Activated CD4-positive, CD25-positive, alpha-beta regulatory T cell treated with anti-CD3 and anti-CD28 coated beads, Interleukin-2, amount 50 U/mL, for 24 hours (primary cell): Measurements from ENCODE around the gene FGGY.
"Not testable (repeated sequence)": the region's sequence is repeated elsewhere in the genome, so short reads cannot be mapped to it uniquely, and the experiment has no call there.

ENCODE experiments used
- ATAC-seq, 2 donors: fragments of 150-1000 bp; cut with Tn5 transposase; one replicate each; pipeline ENCODE4 v1.10.0; 2021; ENCODE audit warnings: mild to moderate bottlenecking in 1 of 2, moderate library complexity in 1 of 2

Gene FGGY

GRCh38 chr1:59554752-59555151, 257.9 kb downstream of the FGGY start:
- ATAC-seq, result no peak

DNA sequence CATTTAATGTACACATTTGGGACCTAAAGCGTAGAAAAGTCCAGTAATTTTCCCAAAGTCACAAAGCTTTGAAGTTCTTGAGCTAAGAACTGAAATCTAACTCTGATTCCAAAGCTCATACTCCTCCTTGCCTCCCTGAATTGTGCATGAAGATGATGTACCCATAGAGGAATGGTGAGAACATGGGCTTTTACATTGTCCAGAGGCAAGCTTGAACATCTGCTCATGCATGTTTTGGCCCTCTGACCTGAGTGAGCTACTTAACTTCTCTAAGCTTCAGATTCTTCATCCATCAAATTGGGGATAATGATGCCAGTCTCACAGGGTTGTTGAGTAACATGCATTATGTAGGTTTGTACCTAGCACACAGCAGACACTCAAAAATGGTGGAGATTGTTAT, 259.5 kb downstream of the FGGY start:
- no peak for ATAC-seq

DNA sequence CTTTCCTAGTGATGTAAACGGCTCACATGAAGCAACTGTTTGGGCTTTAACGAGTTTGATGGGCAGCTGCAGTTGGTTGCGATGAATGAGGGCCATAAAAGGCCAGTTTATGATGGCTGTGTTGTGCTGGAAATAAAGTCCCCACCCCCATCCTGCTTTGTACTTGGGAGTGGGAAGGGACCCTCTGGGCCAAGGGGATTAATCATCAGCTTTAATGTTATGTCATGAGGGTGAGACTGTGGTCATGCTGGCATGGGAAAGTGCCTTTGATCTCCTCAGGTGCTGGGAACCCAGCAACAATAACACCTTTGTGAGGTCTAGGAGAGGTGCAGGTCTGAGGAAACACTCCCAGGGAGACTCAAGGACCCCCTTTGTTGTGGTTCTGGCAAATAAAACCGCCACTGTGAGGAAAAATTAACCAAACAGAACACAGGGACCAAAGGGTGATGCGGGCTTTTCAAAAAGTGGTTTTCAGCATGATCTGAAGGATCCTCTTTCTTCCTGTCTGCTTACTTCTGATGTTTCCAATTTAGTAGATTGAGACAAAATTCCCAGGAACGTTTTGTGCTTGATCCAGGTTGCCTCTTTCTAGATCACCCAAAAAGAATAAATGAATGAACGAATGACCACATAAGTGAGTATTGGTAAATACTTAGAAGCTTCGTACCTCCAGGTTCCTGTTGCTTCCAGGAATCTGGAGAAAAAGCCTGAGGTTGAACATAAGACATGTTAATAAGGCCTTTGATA, 260.1 kb downstream of the FGGY start:
- no peak for ATAC-seq

GRCh38 chr1:59557549-59557885, 260.6 kb downstream of the FGGY start:
- ATAC-seq, result no peak

GRCh38 chr1:59558580-59558979, 261.7 kb downstream of the FGGY start:
- not testable (repeated sequence) for ATAC-seq

DNA sequence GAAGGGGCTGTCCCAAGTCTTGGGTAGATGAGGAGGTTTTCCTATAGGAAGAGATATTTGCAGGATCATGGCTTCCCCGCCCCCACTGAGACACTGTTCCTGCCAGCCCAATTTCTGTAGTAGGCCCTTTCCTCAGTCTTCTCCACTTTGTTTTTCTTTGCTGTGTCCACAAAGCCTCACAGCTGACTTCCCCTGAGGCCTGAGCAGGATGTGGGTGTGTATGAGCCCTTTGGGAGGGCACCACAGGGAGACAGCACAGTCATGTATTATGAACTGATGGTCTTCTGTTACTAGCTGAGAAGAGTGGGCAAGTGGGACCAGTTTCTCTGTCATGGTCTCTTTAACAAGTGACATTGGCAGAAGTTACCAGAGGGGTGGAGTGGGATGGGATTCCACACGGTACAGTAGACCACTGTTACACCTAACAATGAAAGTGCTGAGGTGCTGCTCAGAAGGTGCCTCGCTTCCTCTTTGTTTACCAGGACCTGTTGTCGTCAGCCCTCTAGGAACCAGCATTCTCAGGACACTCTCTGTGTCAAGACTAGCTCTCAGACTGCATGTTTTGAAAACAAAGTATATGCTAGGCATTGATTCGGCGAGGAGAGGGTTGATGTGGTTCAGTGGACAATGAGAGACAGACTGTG, 264.0 kb downstream of the FGGY start:
- ATAC-seq, result no peak

DNA sequence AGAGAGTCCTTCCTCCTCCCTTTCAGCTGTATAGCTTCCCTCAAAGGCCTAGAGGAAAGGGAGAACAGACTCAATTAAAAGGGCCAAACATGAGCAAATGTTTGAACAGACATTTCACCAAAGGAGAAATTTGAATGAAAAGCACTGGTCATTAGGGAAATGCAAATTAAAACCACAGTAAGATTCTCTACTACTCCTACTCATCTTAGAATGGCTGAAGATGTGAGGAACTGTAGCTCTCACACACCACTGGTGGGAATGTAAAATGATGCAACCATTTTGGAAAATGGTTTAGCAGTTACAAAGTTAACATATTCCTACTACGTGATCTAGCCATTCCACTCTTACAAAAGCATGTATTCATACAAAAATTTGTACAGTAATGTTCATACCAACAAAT, 264.9 kb downstream of the FGGY start:
- ATAC-seq, result no peak

GRCh38 chr1:59564192-59564891, 267.4 kb downstream of the FGGY start:
- ATAC-seq, result no peak

GRCh38 chr1:59565611-59566410, 268.9 kb downstream of the FGGY start:
- no peak for ATAC-seq

DNA sequence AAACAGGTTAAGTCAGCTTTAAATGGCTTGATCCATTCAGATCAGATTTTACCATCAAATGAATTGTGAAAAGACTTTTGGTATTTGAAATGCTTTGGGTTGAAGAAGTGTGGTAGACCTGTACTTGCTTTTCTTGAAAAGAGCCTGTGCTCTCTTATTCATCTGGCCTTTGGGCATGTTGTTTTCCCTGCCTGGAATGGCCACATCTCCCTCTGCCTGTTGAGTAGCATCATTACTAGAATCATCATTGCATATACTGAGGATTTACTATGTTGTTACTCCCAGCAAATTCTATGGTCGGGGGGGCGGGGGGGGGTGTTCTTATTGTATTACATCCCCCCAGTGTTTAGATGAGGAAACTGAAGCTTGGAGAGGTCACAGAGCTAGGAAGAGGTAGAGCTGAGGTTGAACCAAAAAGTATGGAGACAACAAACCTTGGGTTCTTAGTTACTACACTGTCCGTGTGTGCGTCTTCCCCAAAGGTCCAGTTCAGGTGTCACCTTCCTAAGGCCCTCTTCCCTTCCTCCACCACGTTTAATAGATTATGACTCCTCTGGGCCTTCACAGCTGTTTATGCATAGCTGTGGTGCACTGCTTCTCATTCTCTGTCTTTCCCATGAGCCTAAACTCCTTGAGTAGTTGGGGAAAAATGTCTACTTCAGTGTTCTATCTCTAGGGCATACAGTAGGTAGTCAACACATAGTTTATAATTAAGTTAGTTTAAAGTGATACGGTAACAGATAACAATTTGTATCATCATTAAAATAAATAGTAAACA, 271.5 kb downstream of the FGGY start:
- no peak for ATAC-seq

- no peak for ATAC-seq
Measured at GRCh38 chr1:59569198-59569597, 272.3 kb downstream of the FGGY start.

DNA sequence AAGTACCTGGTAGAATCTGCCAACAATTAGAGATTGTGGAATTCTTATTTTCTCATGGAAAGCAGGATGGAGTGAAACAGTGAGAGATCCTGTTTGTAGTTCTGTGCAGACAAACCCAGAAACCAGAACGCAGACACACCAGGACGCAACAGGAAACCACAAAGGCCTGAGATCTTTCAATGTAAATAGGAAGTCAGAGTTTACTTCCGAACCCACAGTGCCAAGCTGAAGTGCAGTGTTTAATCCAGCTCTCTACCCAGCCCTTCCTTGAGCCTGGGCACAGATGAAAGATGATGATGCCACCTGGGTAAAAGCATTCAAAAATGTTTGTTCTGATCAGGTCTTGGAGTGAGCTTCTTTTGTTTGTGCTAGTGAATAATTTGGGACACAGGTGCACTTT, 273.6 kb downstream of the FGGY start:
- ATAC-seq, result peak in 1 of 2 donors; percentile 43

DNA sequence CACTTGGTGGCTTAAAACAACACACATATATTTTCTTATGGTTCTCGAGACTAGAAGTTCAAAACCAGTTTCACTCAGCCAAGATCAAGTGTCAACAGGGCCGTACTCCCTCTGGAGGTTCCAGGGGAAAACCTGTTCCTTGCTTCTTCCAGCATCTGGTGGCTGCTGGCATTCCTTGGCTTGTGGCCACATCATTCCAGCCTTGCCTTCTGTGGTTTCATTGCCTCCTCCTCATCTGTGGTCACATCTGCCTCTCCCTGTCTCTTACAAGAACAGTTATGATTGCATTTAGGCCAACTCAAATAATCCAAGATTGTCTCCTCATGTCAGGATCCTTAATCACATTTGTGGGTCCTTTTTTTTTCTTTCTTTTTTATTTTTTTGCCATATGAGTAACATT, 277.2 kb downstream of the FGGY start:
- no peak for ATAC-seq

GRCh38 chr1:59577774-59578173, 280.9 kb downstream of the FGGY start:
- ATAC-seq, result no peak

- no peak for ATAC-seq
Measured at GRCh38 chr1:59579222-59579621, 282.3 kb downstream of the FGGY start.

DNA sequence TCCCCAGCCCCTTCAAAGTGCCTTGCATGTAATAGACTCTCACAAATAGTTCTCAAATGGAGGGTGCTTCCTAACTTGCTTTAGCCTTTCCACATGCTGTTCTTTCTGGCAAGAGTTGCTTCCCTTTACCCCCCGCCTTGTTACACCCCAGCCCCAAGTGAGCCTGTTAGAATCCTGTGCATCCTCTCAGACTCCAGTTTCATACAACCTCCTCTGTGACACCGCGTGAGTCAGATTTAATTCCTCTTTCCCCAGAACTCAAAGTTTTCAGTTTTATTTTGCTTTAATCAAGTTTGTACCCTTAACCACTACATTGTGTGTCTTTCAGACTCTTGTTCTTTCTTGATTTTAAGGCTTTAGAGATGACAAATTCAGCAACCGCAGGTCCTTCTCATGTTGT, 283.4 kb downstream of the FGGY start:
- no peak for ATAC-seq

DNA sequence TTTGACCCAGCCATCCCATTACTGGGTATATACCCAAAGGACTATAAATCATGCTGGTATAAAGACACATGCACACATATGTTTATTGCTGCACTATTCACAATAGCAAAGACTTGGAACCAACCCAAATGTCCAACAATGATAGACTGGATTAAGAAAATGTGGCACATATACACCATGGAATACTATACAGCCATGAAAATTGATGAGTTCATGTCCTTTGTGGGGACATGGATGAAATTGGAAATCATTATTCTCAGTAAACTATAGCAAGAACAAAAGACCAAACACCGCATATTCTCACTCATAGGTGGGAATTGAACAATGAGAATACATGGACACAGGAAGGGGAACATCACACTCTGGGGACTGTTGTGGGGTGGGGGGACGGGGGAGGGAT, 295.5 kb downstream of the FGGY start:
- ATAC-seq, result not testable (repeated sequence)

- no peak for ATAC-seq
Measured at GRCh38 chr1:59592924-59593323, 296.0 kb downstream of the FGGY start.

DNA sequence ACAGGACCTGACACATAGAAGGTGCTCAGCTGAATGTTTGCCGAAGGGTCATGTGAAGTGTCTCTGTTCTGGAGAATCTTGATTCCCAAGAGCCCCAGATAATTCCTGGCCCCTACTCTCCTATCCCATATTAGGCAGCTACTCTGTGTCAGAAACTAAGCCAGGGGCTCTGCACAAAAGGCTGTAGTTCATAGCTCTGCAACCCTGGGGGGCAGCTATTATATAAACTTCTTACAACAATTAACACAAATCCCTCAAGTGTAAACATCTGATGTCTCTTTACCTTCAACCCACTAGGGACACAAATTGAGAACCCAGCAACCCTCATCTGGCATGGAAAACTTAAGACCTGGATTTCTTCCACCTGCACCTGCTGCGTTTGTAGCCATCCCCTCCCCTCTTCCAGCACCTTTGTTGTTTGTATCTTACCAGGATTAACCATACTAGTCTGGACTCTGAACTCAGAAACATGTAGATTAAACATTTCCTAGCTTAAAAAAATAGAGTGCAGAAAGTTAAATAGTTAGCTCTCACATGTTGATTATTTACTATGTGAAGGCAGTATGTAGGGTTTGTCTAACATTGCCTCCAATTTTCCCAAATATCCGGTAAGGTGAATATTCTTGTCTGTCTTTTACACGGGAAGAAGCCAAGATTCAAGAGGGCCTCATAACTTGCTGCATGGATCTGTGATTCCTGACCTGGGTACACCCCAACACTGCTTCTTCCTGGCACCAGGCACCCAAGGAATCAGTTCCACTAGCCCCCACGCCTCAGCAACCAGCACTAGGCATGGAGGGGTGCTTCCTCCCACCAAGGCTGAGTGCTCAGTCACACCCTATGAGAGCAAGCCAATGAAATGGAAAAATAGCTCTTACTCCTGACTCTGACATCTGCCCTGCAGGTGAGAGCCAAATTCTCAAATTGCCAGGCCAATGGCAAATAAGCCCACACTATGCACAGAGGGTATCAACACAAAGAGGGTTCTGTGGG, 297.2 kb downstream of the FGGY start:
- ATAC-seq, result no peak

DNA sequence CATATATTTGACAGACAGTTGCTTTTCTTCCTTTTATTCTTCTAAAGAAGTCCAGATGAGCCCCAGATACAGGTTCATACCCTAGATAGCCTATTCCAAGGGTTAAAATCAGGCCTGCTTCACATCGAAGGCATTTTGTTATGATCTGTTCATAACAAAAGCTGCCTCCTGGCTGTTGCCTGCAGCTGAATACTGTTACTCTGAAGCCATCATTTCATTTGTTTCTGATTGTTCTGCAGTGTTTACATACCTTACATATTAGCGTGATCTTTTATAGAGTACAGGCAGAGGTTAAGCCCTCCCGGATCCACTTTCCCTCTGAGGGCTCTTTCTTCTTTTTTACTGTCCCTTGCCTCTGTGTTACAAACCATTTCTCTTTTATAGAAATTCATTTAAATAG, 298.9 kb downstream of the FGGY start:
- no peak for ATAC-seq

DNA sequence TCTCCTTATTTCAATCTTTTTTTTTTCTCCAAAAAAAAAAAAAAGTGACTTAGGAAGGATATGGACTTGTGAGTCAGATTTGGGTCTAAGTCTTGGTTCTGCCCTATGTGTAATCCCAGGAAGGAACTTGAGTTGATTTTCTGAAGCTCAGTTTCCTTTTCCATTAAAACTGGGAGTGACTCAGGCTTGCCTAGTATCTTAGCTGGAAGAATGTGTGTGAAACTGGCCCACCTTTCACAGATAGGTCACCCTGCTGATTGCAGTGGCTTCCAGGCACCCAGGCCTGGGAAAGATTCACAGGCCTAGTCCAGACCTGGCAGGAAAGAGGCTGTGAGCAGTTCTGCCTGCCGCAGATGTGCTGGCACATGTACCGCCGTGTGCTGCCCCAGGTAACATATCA, 299.5 kb downstream of the FGGY start:
- no peak for ATAC-seq
